Mononuclear cell (primary cell): ENCODE data around the gene ASCL3. TPM values are rescaled to one million over a fixed set of nuclear protein-coding genes. Genes with fewer than 3 reads are reported as not detected.
"Not testable (repeated sequence)": the region's sequence is repeated elsewhere in the genome, so short reads cannot be mapped to it uniquely, and the experiment has no call there.

ENCODE experiments used
- H3K27me3 ChIP-seq: 2 replicates; pipeline ENCODE4 v1.6.0; 2011; ENCODE audit warnings: low read length, control low read depth; ENCODE audit not compliant: insufficient read depth
- H3K4me1 ChIP-seq: 2 replicates; pipeline ENCODE4 v1.5.1; 2011; ENCODE audit warnings: mild to moderate bottlenecking, low read length, control low read depth; ENCODE audit not compliant: insufficient read depth
- H3K4me3 ChIP-seq: 2 replicates; pipeline ENCODE4 v1.5.1; 2011; ENCODE audit warnings: mild to moderate bottlenecking, low read length, moderate library complexity
- H3K9me3 ChIP-seq: 2 replicates; pipeline ENCODE4 v1.5.1; 2011; ENCODE audit warnings: low read depth, mild to moderate bottlenecking, control low read depth, low read length
- total RNA-seq: library from RNA; depleted of rRNA; stranded (reverse); fragments of >200 nt; gene quantifications from one replicate; pipeline ENCODE4 v1.2.3, GENCODE V29; 2012

Gene ASCL3
- not detected for total RNA-seq

- no peaks in the 10 kb centered on the region for H3K4me1 ChIP-seq
- H3K9me3 ChIP-seq = no peaks in the 10 kb centered on the region
- H3K27me3 ChIP-seq = no peaks in the 10 kb centered on the region
- H3K4me3 ChIP-seq = no peak within 1 kb of the TSS
Observed at GRCh38 chr11:8942518-8943066, at the start of gene ASCL3. Gene ASCL3, minus strand, starts transcription at chr11:8943016. Its CDS starts 4,855 bp downstream, at chr11:8938161.

GRCh38 chr11:8989453-8989852 is 46.6 kb upstream of the ASCL3 start:
- Histone ChIP-seq H3K4me1 (peaks cover 8% of the 10 kb centered on the region), H3K4me3 (no peak overlapping the region), H3K27me3 (no peaks in the 10 kb centered on the region), H3K9me3 (no peaks in the 10 kb centered on the region)

GRCh38 chr11:8988329-8989234 is 45.8 kb upstream of the ASCL3 start:
- Histone ChIP-seq H3K4me1 (peaks cover 8% of the 10 kb centered on the region), H3K27me3 (no peaks in the 10 kb centered on the region), H3K9me3 (no peaks in the 10 kb centered on the region), H3K4me3 (no peak overlapping the region)

- Histone ChIP-seq H3K27me3 (no peaks in the 10 kb centered on the region), H3K4me3 (no peak overlapping the region), H3K4me1 (peaks cover 8% of the 10 kb centered on the region), H3K9me3 (no peaks in the 10 kb centered on the region)
Observed at GRCh38 chr11:8987446-8987845, 44.6 kb upstream of the ASCL3 start.

- H3K27me3 ChIP-seq, H3K4me1 ChIP-seq, H3K9me3 ChIP-seq, H3K4me3 ChIP-seq: not testable (repeated sequence)
Observed at GRCh38 chr11:8986772-8987171, 44.0 kb upstream of the ASCL3 start.

- no peaks in the 10 kb centered on the region for H3K9me3 ChIP-seq
- H3K27me3 ChIP-seq = no peaks in the 10 kb centered on the region
- no peak overlapping the region for H3K4me3 ChIP-seq
- peaks cover 8% of the 10 kb centered on the region for H3K4me1 ChIP-seq
Observed at GRCh38 chr11:8985462-8985861, 42.6 kb upstream of the ASCL3 start.

GRCh38 chr11:8983552-8983951 is 40.7 kb upstream of the ASCL3 start:
- Histone ChIP-seq H3K27me3 (no peaks in the 10 kb centered on the region), H3K4me3 (no peak overlapping the region), H3K4me1 (no peaks in the 10 kb centered on the region), H3K9me3 (no peaks in the 10 kb centered on the region)

GRCh38 chr11:8980485-8980884 is 37.7 kb upstream of the ASCL3 start:
- H3K4me1 ChIP-seq = no peaks in the 10 kb centered on the region
- no peaks in the 10 kb centered on the region for H3K27me3 ChIP-seq
- H3K4me3 ChIP-seq = no peak overlapping the region
- no peaks in the 10 kb centered on the region for H3K9me3 ChIP-seq

GRCh38 chr11:8979365-8979764 is 36.5 kb upstream of the ASCL3 start:
- not testable (repeated sequence) for H3K9me3 ChIP-seq, H3K27me3 ChIP-seq, H3K4me3 ChIP-seq, H3K4me1 ChIP-seq

GRCh38 chr11:8973121-8973520 is 30.3 kb upstream of the ASCL3 start:
- no peaks in the 10 kb centered on the region for H3K27me3 ChIP-seq
- H3K4me3 ChIP-seq = no peak overlapping the region
- H3K4me1 ChIP-seq = no peaks in the 10 kb centered on the region
- H3K9me3 ChIP-seq = no peaks in the 10 kb centered on the region

- H3K9me3 ChIP-seq = no peaks in the 10 kb centered on the region
- H3K4me3 ChIP-seq = no peak overlapping the region
- no peaks in the 10 kb centered on the region for H3K27me3 ChIP-seq
- H3K4me1 ChIP-seq = no peaks in the 10 kb centered on the region
Observed at GRCh38 chr11:8971924-8972316, 29.1 kb upstream of the ASCL3 start.

- no peaks in the 10 kb centered on the region for H3K9me3 ChIP-seq
- H3K27me3 ChIP-seq = no peaks in the 10 kb centered on the region
- H3K4me1 ChIP-seq = no peaks in the 10 kb centered on the region
- no peak overlapping the region for H3K4me3 ChIP-seq
Observed at GRCh38 chr11:8971196-8971923, 28.5 kb upstream of the ASCL3 start.

- H3K9me3 ChIP-seq = no peaks in the 10 kb centered on the region
- no peak overlapping the region for H3K4me3 ChIP-seq
- peaks cover 24% of the 10 kb centered on the region for H3K4me1 ChIP-seq
- no peaks in the 10 kb centered on the region for H3K27me3 ChIP-seq
Observed at GRCh38 chr11:8967184-8967583, 24.4 kb upstream of the ASCL3 start.

- H3K4me1 ChIP-seq = peaks cover 27% of the 10 kb centered on the region
- H3K4me3 ChIP-seq = peak within 1 kb of the TSS; percentile 88
- no peaks in the 10 kb centered on the region for H3K9me3 ChIP-seq
- H3K27me3 ChIP-seq = no peaks in the 10 kb centered on the region
Observed at GRCh38 chr11:8964324-8965320, 21.8 kb upstream of the ASCL3 start, which contains the start of gene TMEM9B. Gene TMEM9B, minus strand, starts transcription at chr11:8964442. Its CDS starts 129 bp downstream, at chr11:8964313.
